ENCODE measurements around the gene SLC51A. TPM values are rescaled to one million over a fixed set of nuclear protein-coding genes. Genes with fewer than 3 reads are reported as not detected.

SLC51A gene
- total RNA-seq, 4 donors from 2014 or later: not detected

- no peak for TF ChIP-seq CTCF (IDR thresholded peaks at IDR 0.05; ENCODE audit: low read depth)
Observed at GRCh38 chr3:196246612-196247308, 30.4 kb downstream of the SLC51A start.

GRCh38 chr3:196251918-196252317, 35.6 kb downstream of the SLC51A start:
- TF ChIP-seq CTCF (IDR thresholded peaks at IDR 0.05; ENCODE audit: low read depth): no peak

- TF ChIP-seq CTCF (IDR thresholded peaks at IDR 0.05; ENCODE audit: low read depth): no peak
Observed at GRCh38 chr3:196254376-196255283, 38.3 kb downstream of the SLC51A start.

- no peak for TF ChIP-seq CTCF (IDR thresholded peaks at IDR 0.05; ENCODE audit: low read depth)
Observed at GRCh38 chr3:196255776-196256175, 39.4 kb downstream of the SLC51A start.

GRCh38 chr3:196260784-196261183, 44.5 kb downstream of the SLC51A start:
- no peak for TF ChIP-seq CTCF (IDR thresholded peaks at IDR 0.05; ENCODE audit: low read depth)

GRCh38 chr3:196263819-196264218, 47.5 kb downstream of the SLC51A start:
- TF ChIP-seq CTCF (IDR thresholded peaks at IDR 0.05; ENCODE audit: low read depth): no peak
